HUES6 (cell line): ENCODE results near the gene DDT.
"Not testable (repeated sequence)": the region's sequence is repeated elsewhere in the genome, so short reads cannot be mapped to it uniquely, and the experiment has no call there.

ENCODE experiments used
- H3K27ac ChIP-seq: 2 replicates; pipeline ENCODE4 v1.7.0; 2013; ENCODE audit warnings: low read depth, mild to moderate bottlenecking, low read length, inconsistent platforms
- H3K27me3 ChIP-seq: 2 replicates; pipeline ENCODE4 v1.6.1; 2013; ENCODE audit warnings: low read length; ENCODE audit not compliant: control insufficient read depth, insufficient read depth
- H3K36me3 ChIP-seq: 2 replicates; pipeline ENCODE4 v1.6.1; 2013; ENCODE audit warnings: low read length; ENCODE audit not compliant: control insufficient read depth, insufficient read depth
- H3K4me1 ChIP-seq: 2 replicates; pipeline ENCODE4 v1.6.1; 2013; ENCODE audit warnings: low read length; ENCODE audit not compliant: control insufficient read depth, insufficient read depth
- H3K4me3 ChIP-seq: 2 replicates; pipeline ENCODE4 v1.5.1; 2013; ENCODE audit warnings: low read depth, low read length
- H3K9ac ChIP-seq: one replicate; pipeline ENCODE4 v1.6.1; 2013; ENCODE audit warnings: mild to moderate bottlenecking, low read length
- H3K9me3 ChIP-seq: 2 replicates; pipeline ENCODE4 v1.6.1; 2013; ENCODE audit warnings: low read depth, low read length; ENCODE audit not compliant: control insufficient read depth, insufficient read depth

The DDT gene

DNA sequence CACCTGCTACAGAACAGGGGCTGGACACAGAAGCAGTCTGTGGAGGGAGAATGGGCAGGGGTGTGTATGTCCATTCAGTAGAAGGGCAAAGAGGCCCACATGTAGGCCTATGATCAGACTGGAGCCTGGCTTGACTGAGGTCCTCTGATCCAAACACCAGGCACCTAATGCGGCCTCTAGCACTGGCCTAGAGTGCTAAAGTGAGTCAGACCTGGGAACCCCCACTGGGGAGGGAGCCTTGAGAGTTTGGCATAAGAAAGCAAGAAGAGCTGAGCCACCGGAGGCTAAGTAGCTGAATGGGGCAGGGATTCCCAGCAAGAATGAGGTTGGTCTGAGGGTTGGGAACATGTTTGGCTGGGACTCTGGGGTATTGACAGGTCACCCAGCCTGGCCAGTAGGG, 22.9 kb downstream of the DDT start:
- not testable (repeated sequence) for H3K9me3 ChIP-seq, H3K9ac ChIP-seq, H3K36me3 ChIP-seq, H3K4me3 ChIP-seq, H3K27me3 ChIP-seq, H3K27ac ChIP-seq
- peaks cover 13% of the 10 kb centered on the region for H3K4me1 ChIP-seq

GRCh38 chr22:23949764-23950163, 24.5 kb downstream of the DDT start:
- not testable (repeated sequence) for H3K36me3 ChIP-seq, H3K27me3 ChIP-seq, H3K4me3 ChIP-seq, H3K9me3 ChIP-seq, H3K27ac ChIP-seq, H3K4me1 ChIP-seq, H3K9ac ChIP-seq

- H3K4me1 ChIP-seq, H3K27ac ChIP-seq, H3K9me3 ChIP-seq, H3K27me3 ChIP-seq, H3K9ac ChIP-seq, H3K4me3 ChIP-seq, H3K36me3 ChIP-seq: not testable (repeated sequence)
These were observed 26.9 kb downstream of the DDT start for GRCh38 chr22:23947391-23947790.

DNA sequence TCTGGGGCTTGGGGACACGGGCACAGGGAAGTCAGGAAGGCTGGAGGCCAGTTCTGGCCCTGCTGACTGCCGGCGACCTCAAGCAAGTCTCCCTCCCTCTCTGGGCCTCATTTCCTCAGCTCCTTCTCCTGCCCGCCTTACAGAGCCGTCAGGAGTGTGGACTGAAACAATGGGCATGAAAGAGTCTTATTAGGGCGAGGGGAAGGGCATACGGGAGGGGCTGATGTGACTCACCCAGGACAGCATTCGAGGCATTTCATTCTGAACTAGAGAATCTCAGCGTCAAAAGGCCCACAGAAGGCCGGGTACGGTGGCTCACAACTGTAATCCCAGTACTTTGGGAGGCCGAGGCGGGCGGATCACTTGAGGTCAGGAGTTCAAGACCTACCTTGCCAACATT, 34.1 kb downstream of the DDT start:
- H3K9ac ChIP-seq, H3K36me3 ChIP-seq, H3K9me3 ChIP-seq, H3K27me3 ChIP-seq, H3K27ac ChIP-seq, H3K4me3 ChIP-seq, H3K4me1 ChIP-seq: not testable (repeated sequence)

- H3K27ac ChIP-seq: no peak overlapping the region
- no peaks in the 10 kb centered on the region for H3K36me3 ChIP-seq
- H3K27me3 ChIP-seq: no peaks in the 10 kb centered on the region
- H3K4me1 ChIP-seq: no peaks in the 10 kb centered on the region
- no peak overlapping the region for H3K9ac ChIP-seq
- H3K9me3 ChIP-seq: 0 out of 2 replicates have a peak, but pooled peaks cover 2% of the 10 kb centered on the region
- no peak overlapping the region for H3K4me3 ChIP-seq
These were observed 35.3 kb downstream of the DDT start for GRCh38 chr22:23939017-23939357.

DNA sequence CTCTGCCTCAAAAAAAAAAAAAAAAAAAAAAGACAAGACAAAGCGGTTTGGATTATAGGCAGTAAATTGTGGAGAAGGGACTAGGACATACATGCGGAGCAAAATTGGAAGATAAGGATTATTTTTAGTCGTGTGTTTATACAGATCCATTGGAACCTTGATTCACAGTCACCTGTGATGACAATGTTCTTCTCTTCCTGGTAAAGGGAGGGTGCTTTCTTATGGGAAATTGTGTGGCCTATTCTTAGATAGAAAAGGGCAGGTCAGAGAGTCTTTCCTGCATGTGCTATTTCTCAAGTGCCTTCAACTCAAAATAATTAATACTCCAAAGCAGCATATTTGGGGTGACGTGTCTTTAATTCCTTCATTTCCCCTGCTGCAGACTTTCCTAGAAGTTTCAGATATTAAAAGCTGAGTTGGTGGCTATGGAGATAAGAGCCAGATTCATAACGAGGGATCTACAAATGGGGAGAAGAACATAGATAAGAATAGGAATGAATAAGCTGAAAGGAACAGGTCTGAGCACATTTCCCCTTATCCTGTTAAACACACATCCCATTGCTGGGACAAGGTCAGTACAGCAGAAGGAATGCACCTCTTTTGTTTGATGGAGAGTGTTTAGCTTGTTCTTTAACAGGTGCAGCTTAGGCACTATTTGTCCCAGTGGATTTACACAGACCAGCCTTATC, 35.8 kb downstream of the DDT start:
- peaks cover 5% of the 10 kb centered on the region; the same call in 1 of the 2 replicates for H3K9me3 ChIP-seq
- H3K9ac ChIP-seq: no peak overlapping the region
- H3K36me3 ChIP-seq: no peaks in the 10 kb centered on the region
- no peaks in the 10 kb centered on the region for H3K27me3 ChIP-seq
- no peak overlapping the region for H3K27ac ChIP-seq
- no peak overlapping the region for H3K4me3 ChIP-seq
- no peaks in the 10 kb centered on the region for H3K4me1 ChIP-seq

GRCh38 chr22:23926561-23926960, 47.7 kb downstream of the DDT start:
- no peak overlapping the region for H3K27ac ChIP-seq
- H3K9ac ChIP-seq: no peak overlapping the region
- peaks cover 40% of the 10 kb centered on the region for H3K9me3 ChIP-seq
- no peaks in the 10 kb centered on the region for H3K27me3 ChIP-seq
- no peak overlapping the region for H3K4me3 ChIP-seq
- H3K4me1 ChIP-seq: no peaks in the 10 kb centered on the region
- no peaks in the 10 kb centered on the region for H3K36me3 ChIP-seq

DNA sequence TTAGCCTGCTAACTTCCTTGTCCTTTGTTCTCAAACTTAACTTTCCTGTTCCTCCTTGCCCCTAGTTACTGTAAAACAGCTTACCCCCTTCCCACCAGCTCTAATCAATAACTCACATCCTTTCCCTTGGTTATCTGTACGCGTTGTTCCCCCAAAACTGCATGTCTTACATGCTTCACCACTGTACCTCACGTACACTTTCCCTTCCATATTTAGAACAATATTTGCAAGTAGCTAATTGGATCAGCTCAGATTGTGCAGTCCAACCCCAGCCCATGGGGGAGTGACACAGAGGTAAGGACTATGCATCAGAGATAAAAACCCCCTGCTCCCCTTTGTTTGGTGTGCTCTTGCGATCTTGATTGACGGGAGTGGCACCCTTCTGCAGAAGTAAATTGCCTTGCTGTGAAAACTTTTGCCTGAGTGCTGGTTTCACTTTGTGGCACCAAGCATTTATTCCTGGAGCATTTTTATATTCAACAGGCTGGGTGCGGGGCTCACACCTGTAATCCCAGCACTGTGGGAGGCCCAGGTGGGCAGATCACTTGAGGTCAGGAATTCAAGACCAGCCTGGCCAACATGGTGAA, 49.1 kb downstream of the DDT start:
- no peaks in the 10 kb centered on the region for H3K36me3 ChIP-seq
- H3K4me3 ChIP-seq: no peak overlapping the region
- no peaks in the 10 kb centered on the region for H3K4me1 ChIP-seq
- no peak overlapping the region for H3K9ac ChIP-seq
- no peak overlapping the region for H3K27ac ChIP-seq
- H3K9me3 ChIP-seq: peaks cover 30% of the 10 kb centered on the region
- no peaks in the 10 kb centered on the region for H3K27me3 ChIP-seq

- Histone ChIP-seq H3K4me1 (no peaks in the 10 kb centered on the region), H3K27me3 (no peaks in the 10 kb centered on the region), H3K4me3 (no peak overlapping the region), H3K9me3 (peaks cover 30% of the 10 kb centered on the region), H3K9ac (no peak overlapping the region), H3K27ac (no peak overlapping the region), H3K36me3 (no peaks in the 10 kb centered on the region)
These were observed 51.3 kb downstream of the DDT start for GRCh38 chr22:23922921-23923320.

- H3K36me3 ChIP-seq, H3K4me3 ChIP-seq, H3K27ac ChIP-seq, H3K9ac ChIP-seq, H3K4me1 ChIP-seq, H3K27me3 ChIP-seq: not testable (repeated sequence)
- H3K9me3 ChIP-seq: peaks cover 27% of the 10 kb centered on the region
These were observed 52.5 kb downstream of the DDT start for GRCh38 chr22:23921586-23922201.
